Caco-2 (cell line): ENCODE data around the gene NCOR2. TPM values are rescaled to one million over a fixed set of nuclear protein-coding genes. Genes with fewer than 3 reads are reported as not detected.

Experiments
- BruUV-seq: library from RNA; stranded (reverse); fragments of 400-500 nt; replicated peaks from 2 replicates; lab custom pipeline; 2021; lab: Mats Ljungman, UMichigan
- CTCF ChIA-PET: fragments of 300-600 bp; sonication (Branson Sonifier 250); formaldehyde crosslinking; loops from one replicate; lab custom pipeline; 2022; ENCODE audit warnings: antibody characterized with exemption; lab: Charles Lee
- POLR2A ChIA-PET: fragments of 300-600 bp; sonication (Branson Sonifier 250); formaldehyde crosslinking; loops from one replicate; lab custom pipeline; 2022; ENCODE audit warnings: antibody characterized with exemption; lab: Charles Lee
- DNase-seq, 2 experiments: peaks; one replicate each; pipeline versions ENCODE4 v3.0.0 to v3.0.0-alpha.2; 2020 to 2022
- H3K27me3 ChIP-seq: replicated peaks from 2 replicates; pipeline ENCODE4 v1.6.0; 2011; ENCODE audit warnings: low read length; ENCODE audit not compliant: control insufficient read depth, insufficient read depth
- H3K36me3 ChIP-seq: 2 replicates; pipeline ENCODE4 v1.5.1; 2011; ENCODE audit warnings: low read length; ENCODE audit not compliant: control insufficient read depth, insufficient read depth
- H3K4me1 ChIP-seq: fragments of 250-450 bp; sonication (Bioruptor Pico); 2 replicates; pipeline ENCODE4 v1.5.1; 2020; ENCODE audit warnings: mild to moderate bottlenecking
- H3K4me3 ChIP-seq: 2 replicates; pipeline ENCODE4 v1.5.1; 2011; ENCODE audit warnings: low read depth, mild to moderate bottlenecking, control low read depth, low read length
- H3K9me3 ChIP-seq: fragments of 250-450 bp; sonication (Bioruptor Pico); 2 replicates; pipeline ENCODE4 v1.5.1; 2020; ENCODE audit warnings: mild to moderate bottlenecking, moderate library complexity
- H3K27ac Mint-ChIP-seq: one replicate; pipeline ENCODE4 v1.8.0; 2022; ENCODE audit warnings: mixed read lengths; ENCODE audit not compliant: unreplicated experiment
- H3K27me3 Mint-ChIP-seq: one replicate; pipeline ENCODE4 v1.8.0; 2022; ENCODE audit warnings: mixed read lengths; ENCODE audit not compliant: insufficient read depth, unreplicated experiment
- H3K36me3 Mint-ChIP-seq: one replicate; pipeline ENCODE4 v1.8.0; 2022; ENCODE audit warnings: mild to moderate bottlenecking, mixed read lengths; ENCODE audit not compliant: insufficient read depth, unreplicated experiment
- H3K4me1 Mint-ChIP-seq: one replicate; pipeline ENCODE4 v1.8.0; 2022; ENCODE audit warnings: low read depth, mixed read lengths; ENCODE audit not compliant: unreplicated experiment
- H3K4me3 Mint-ChIP-seq: one replicate; pipeline ENCODE4 v1.8.0; 2022; ENCODE audit warnings: mild to moderate bottlenecking, moderate library complexity, mixed read lengths; ENCODE audit not compliant: unreplicated experiment
- H3K9me3 Mint-ChIP-seq: one replicate; pipeline ENCODE4 v1.8.0; 2022; ENCODE audit warnings: mixed read lengths; ENCODE audit not compliant: unreplicated experiment
- intact Hi-C: fragments of 100-400 bp; cut with micrococcal nuclease; formaldehyde crosslinking; loops from one replicate; pipeline ENCODE4 v1.10.0; 2022; ENCODE audit not compliant: unreplicated experiment
- total RNA-seq: library from RNA; stranded (reverse); gene quantifications from 2 replicates; pipeline ENCODE4 v1.2.3, GENCODE V29; 2022
- TF ChIP-seq, protein P1 (sequence below), 2 experiments: fragments of 200-600 bp in 1 of 2; IDR thresholded peaks; 1 replicate in 1 of 2; 2 replicates in 1 of 2; pipeline versions ENCODE4 v1.5.1 to v1.8.0; 2011 to 2022; ENCODE audit warnings: antibody characterized with exemption in 1 of 2, control low read depth in 1 of 2, inconsistent platforms in 1 of 2, low read depth in 1 of 2, low read length in 1 of 2, mild to moderate bottlenecking in 1 of 2, moderate library complexity in 1 of 2; ENCODE audit not compliant: insufficient read depth in 1 of 2, severe bottlenecking in 1 of 2, unreplicated experiment in 1 of 2

Gene NCOR2
- total RNA-seq, 1 experiment from 2014 or later, result 250 TPM

DNA sequence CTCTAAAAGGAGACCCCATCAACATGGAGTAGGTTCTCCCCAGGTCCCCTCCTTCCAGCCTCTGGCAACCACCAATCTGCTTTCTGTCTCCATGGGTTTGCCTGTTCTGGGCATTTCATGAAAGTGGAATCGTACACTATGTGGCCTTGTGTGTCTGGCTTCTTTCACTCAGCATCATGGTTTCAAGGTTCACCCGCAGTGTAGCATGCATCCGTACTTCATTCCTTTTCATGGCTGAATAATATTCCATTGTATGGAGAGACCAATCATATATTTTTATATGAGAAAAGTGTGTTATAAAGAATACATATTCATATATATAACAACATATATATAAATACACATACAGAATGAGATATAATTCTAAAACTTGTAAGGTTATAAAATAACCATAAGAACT is 19.8 kb downstream of the NCOR2 start:
- H3K36me3 Mint-ChIP-seq, result peaks cover 15% of the 10 kb centered on the region
- H3K9me3 ChIP-seq, result no peaks in the 10 kb centered on the region
- H3K4me3 Mint-ChIP-seq, result no peak overlapping the region
- peaks cover 13% of the 10 kb centered on the region for H3K4me1 Mint-ChIP-seq
- no peak overlapping the region for H3K4me3 ChIP-seq
- intact Hi-C loops, result no loop called here
- no peaks in the 10 kb centered on the region for H3K27me3 Mint-ChIP-seq
- DNase-seq, result no peak
- ChIA-PET POLR2A (no interaction called here), CTCF (no interaction called here)
- H3K27ac Mint-ChIP-seq, result no peak overlapping the region
- H3K4me1 ChIP-seq, result no peaks in the 10 kb centered on the region
- H3K27me3 ChIP-seq, result no peaks in the 10 kb centered on the region
- no peaks in the 10 kb centered on the region for H3K36me3 ChIP-seq
- BruUV-seq, result no TSS peak
- TF ChIP-seq, protein P1, sequence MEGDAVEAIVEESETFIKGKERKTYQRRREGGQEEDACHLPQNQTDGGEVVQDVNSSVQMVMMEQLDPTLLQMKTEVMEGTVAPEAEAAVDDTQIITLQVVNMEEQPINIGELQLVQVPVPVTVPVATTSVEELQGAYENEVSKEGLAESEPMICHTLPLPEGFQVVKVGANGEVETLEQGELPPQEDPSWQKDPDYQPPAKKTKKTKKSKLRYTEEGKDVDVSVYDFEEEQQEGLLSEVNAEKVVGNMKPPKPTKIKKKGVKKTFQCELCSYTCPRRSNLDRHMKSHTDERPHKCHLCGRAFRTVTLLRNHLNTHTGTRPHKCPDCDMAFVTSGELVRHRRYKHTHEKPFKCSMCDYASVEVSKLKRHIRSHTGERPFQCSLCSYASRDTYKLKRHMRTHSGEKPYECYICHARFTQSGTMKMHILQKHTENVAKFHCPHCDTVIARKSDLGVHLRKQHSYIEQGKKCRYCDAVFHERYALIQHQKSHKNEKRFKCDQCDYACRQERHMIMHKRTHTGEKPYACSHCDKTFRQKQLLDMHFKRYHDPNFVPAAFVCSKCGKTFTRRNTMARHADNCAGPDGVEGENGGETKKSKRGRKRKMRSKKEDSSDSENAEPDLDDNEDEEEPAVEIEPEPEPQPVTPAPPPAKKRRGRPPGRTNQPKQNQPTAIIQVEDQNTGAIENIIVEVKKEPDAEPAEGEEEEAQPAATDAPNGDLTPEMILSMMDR (IDR thresholded peaks at IDR 0.05; ENCODE audit: insufficient read depth in 1 of 2, low read depth in 1 of 2, low read length in 1 of 2, severe bottlenecking in 1 of 2, unreplicated experiment in 1 of 2), result no peak
- H3K9me3 Mint-ChIP-seq, result no peaks in the 10 kb centered on the region

- no peaks in the 10 kb centered on the region for H3K36me3 ChIP-seq
- no peaks in the 10 kb centered on the region for H3K27me3 ChIP-seq
- TF ChIP-seq, protein P1 (IDR thresholded peaks at IDR 0.05; ENCODE audit: insufficient read depth in 1 of 2, low read depth in 1 of 2, low read length in 1 of 2, severe bottlenecking in 1 of 2, unreplicated experiment in 1 of 2), result no peak
- Mint-ChIP-seq H3K36me3 (peaks cover 15% of the 10 kb centered on the region), H3K27ac (no peak overlapping the region), H3K4me1 (no peaks in the 10 kb centered on the region), H3K27me3 (no peaks in the 10 kb centered on the region), H3K4me3 (no peak overlapping the region), H3K9me3 (no peaks in the 10 kb centered on the region)
- CTCF ChIA-PET, result no interaction called here
- H3K4me1 ChIP-seq, result no peaks in the 10 kb centered on the region
- H3K4me3 ChIP-seq, result no peak overlapping the region
- no peaks in the 10 kb centered on the region for H3K9me3 ChIP-seq
- intact Hi-C loops, result no loop called here
- POLR2A ChIA-PET, result no interaction called here
- DNase-seq, result no peak
- BruUV-seq, result no TSS peak
Observed at GRCh38 chr12:124545508-124546418, 21.6 kb downstream of the NCOR2 start.

- H3K4me3 ChIP-seq, result no peak overlapping the region
- no peaks in the 10 kb centered on the region for H3K36me3 ChIP-seq
- no peak for DNase-seq
- no peak overlapping the region for H3K4me3 Mint-ChIP-seq
- TF ChIP-seq, protein P1 (IDR thresholded peaks at IDR 0.05; ENCODE audit: insufficient read depth in 1 of 2, low read depth in 1 of 2, low read length in 1 of 2, severe bottlenecking in 1 of 2, unreplicated experiment in 1 of 2), result no peak
- POLR2A ChIA-PET, result no interaction called here
- no peaks in the 10 kb centered on the region for H3K27me3 Mint-ChIP-seq
- H3K4me1 ChIP-seq, result no peaks in the 10 kb centered on the region
- no peaks in the 10 kb centered on the region for H3K9me3 Mint-ChIP-seq
- H3K36me3 Mint-ChIP-seq, result peaks cover 17% of the 10 kb centered on the region
- H3K4me1 Mint-ChIP-seq, result no peaks in the 10 kb centered on the region
- CTCF ChIA-PET, result no interaction called here
- H3K27me3 ChIP-seq, result no peaks in the 10 kb centered on the region
- no TSS peak for BruUV-seq
- intact Hi-C loops, result no loop called here
- H3K27ac Mint-ChIP-seq, result no peak overlapping the region
- H3K9me3 ChIP-seq, result no peaks in the 10 kb centered on the region
Observed at GRCh38 chr12:124544983-124545382, 22.4 kb downstream of the NCOR2 start.
